ENCODE results near the gene ACACB. TPM values are rescaled to one million over a fixed set of nuclear protein-coding genes. Genes with fewer than 3 reads are reported as not detected.

ACACB gene
- total RNA-seq, 1 experiment from 2014 or later: 21.7 TPM

DNA sequence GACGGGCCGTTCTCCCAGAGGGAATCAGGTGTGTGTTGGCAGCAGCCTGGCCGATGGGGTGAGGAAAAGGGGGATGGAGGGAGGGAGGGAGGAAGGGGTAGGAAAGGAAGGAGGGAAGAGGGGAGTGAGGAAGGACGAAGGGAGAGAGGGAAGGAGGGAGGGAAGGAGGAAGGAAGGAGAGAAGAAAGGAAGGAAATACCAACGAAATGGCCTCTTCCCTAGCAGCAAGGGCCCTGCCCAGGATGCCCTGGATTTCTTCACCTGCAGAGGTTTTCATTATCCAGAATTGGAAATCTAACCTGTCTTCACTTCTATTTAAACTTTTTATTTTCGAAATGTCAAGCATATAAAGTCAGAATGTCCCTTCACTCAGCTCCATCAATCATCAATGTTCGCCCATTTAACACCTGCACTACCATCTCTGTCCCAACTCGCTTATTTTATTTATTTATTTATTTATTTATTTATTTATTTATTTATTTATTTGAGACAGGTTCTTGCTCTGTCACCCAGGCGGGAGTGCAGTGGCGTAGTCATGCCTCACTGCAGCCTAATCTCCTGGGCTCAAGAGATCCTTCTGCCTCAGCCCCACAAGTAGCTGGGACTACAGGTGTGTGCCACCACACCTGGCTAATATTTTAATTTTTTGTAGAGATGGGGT is 70.7 kb downstream of the ACACB start:
- no peak overlapping the region for H3K4me2 ChIP-seq (ENCODE audit: low read length)
- no peaks in the 10 kb centered on the region for H3K9me3 ChIP-seq (ENCODE audit: low read length)
- ATAC-seq (no peak), DNase-seq (no peak)
- no peaks in the 10 kb centered on the region for H3K79me2 ChIP-seq (ENCODE audit: low read length)
- H3K27ac ChIP-seq (ENCODE audit: low read length): no peak overlapping the region
- TF ChIP-seq, protein P1, sequence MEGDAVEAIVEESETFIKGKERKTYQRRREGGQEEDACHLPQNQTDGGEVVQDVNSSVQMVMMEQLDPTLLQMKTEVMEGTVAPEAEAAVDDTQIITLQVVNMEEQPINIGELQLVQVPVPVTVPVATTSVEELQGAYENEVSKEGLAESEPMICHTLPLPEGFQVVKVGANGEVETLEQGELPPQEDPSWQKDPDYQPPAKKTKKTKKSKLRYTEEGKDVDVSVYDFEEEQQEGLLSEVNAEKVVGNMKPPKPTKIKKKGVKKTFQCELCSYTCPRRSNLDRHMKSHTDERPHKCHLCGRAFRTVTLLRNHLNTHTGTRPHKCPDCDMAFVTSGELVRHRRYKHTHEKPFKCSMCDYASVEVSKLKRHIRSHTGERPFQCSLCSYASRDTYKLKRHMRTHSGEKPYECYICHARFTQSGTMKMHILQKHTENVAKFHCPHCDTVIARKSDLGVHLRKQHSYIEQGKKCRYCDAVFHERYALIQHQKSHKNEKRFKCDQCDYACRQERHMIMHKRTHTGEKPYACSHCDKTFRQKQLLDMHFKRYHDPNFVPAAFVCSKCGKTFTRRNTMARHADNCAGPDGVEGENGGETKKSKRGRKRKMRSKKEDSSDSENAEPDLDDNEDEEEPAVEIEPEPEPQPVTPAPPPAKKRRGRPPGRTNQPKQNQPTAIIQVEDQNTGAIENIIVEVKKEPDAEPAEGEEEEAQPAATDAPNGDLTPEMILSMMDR (conservative IDR thresholded peaks at IDR 0.05; ENCODE audit: low read depth, low read length): no peak
- H3K9ac ChIP-seq (ENCODE audit: low read length): no peak overlapping the region
- H3K36me3 ChIP-seq (ENCODE audit: low read depth, low read length): 0 out of 2 replicates have a peak, but pooled peaks cover 3% of the 10 kb centered on the region
- no peaks in the 10 kb centered on the region for H4K20me1 ChIP-seq (ENCODE audit: low read length)
- no TSS peak for BruUV-seq (replicated peaks)
- no peak overlapping the region for H2AFZ ChIP-seq (ENCODE audit: low read length)
- H3F3A ChIP-seq (ENCODE audit: low read length, unreplicated experiment): peaks cover 4% of the 10 kb centered on the region
- H3K4me3 ChIP-seq (ENCODE audit: low read length): no peak overlapping the region
- ChIA-PET CTCF (no interaction called here), POLR2A (ENCODE audit: unreplicated experiment) (interaction anchor here (0.6 kb wide), 1 partner anchor 162 kb away, joined by 5 read pairs; no protein-coding TSS in a partner anchor)
- H3K9me2 ChIP-seq (replicated peaks; ENCODE audit: low read length): no peaks in the 10 kb centered on the region
- peaks cover 15% of the 10 kb centered on the region for H3K4me1 ChIP-seq (ENCODE audit: insufficient read depth, low read length)
- intact Hi-C loops (cut with micrococcal nuclease): no loop called here
- no peaks in the 10 kb centered on the region for H3K27me3 ChIP-seq (ENCODE audit: low read length)

DNA sequence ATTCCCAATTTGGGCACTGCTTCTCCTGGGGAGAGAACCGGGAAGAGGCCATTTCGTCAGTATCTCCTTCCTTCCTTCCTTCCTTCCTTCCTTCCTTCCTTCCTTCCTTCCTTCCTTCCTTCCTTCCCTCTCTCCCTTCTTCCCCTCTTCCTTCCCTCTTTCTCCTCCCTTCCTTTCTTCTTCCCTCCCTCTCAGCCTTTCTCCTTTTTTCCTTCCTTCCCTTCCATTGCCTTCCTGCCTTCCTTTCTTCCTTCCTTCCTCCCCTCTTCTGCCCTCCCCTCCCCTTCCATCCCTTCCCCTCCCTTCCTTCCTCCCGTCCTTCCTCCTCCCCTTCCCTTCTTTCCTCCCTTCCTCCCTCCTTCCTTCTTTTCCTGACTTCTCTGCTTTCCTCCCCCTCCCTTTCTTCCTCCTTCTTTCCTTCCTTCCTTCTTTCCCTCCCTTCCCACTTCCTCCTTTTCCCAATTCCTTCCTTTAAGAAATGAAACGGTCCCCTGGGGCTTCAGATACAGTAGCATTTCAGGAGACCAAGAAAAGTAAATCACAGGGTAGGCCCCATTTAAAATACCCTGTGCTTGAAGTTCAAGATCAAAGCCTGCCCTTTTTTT is 71.8 kb downstream of the ACACB start:
- Histone ChIP-seq H3K36me3 (ENCODE audit: low read depth, low read length) (0 out of 2 replicates have a peak, but pooled peaks cover 3% of the 10 kb centered on the region), H3K9me3 (ENCODE audit: low read length) (no peaks in the 10 kb centered on the region), H3K4me2 (ENCODE audit: low read length) (no peak overlapping the region), H3K9ac (ENCODE audit: low read length) (no peak overlapping the region), H3K4me3 (ENCODE audit: low read length) (no peak overlapping the region), H4K20me1 (ENCODE audit: low read length) (no peaks in the 10 kb centered on the region), H3F3A (ENCODE audit: low read length, unreplicated experiment) (peaks cover 8% of the 10 kb centered on the region), H3K4me1 (ENCODE audit: insufficient read depth, low read length) (peaks cover 25% of the 10 kb centered on the region), H3K27me3 (ENCODE audit: low read length) (no peaks in the 10 kb centered on the region), H3K79me2 (ENCODE audit: low read length) (no peaks in the 10 kb centered on the region), H3K27ac (ENCODE audit: low read length) (no peak overlapping the region), H2AFZ (ENCODE audit: low read length) (no peak overlapping the region), H3K9me2 (replicated peaks; ENCODE audit: low read length) (no peaks in the 10 kb centered on the region)
- TF ChIP-seq, protein P1 (conservative IDR thresholded peaks at IDR 0.05; ENCODE audit: low read depth, low read length): no peak
- TF ChIP-seq EZH2 (IDR thresholded peaks at IDR 0.05; ENCODE audit: low read length, unreplicated experiment): no peak
- no peak for TF ChIP-seq EZH2phosphoT487 (IDR thresholded peaks at IDR 0.05; ENCODE audit: borderline replicate concordance, low read length)
- ChIA-PET CTCF (no interaction called here), POLR2A (ENCODE audit: unreplicated experiment) (no interaction called here)
- intact Hi-C loops (cut with micrococcal nuclease): no loop called here
- BruUV-seq (replicated peaks): no TSS peak
- no peak for DNase-seq
- ATAC-seq: no peak

DNA sequence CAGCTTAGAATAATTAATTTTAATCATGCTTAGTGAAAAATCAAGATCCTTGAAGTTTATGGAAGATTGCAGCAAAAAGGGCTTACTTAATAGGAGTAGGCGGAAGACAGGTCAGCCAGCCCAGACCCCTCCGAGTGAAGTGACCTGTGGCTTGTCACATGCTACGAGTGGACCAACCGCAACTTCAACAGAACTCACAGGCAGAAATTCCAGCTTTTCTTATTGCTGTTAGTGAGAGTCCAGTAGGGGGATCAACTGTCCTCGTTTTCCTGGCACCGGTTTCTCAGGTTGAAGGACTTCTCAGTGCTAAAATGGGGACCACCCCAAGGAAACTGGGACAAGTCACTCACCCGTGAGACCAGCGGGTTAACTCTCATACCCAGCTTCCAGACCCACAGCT is 72.9 kb downstream of the ACACB start:
- Histone ChIP-seq H2AFZ (ENCODE audit: low read length) (no peak overlapping the region), H3K27ac (ENCODE audit: low read length) (no peak overlapping the region), H3K4me2 (ENCODE audit: low read length) (no peak overlapping the region), H3K36me3 (ENCODE audit: low read depth, low read length) (peaks cover 8% of the 10 kb centered on the region), H3K9me2 (replicated peaks; ENCODE audit: low read length) (no peaks in the 10 kb centered on the region), H4K20me1 (ENCODE audit: low read length) (no peaks in the 10 kb centered on the region), H3K4me1 (ENCODE audit: insufficient read depth, low read length) (peaks cover 31% of the 10 kb centered on the region), H3K4me3 (ENCODE audit: low read length) (no peak overlapping the region), H3K79me2 (ENCODE audit: low read length) (no peaks in the 10 kb centered on the region), H3K9ac (ENCODE audit: low read length) (no peak overlapping the region), H3F3A (ENCODE audit: low read length, unreplicated experiment) (peaks cover 8% of the 10 kb centered on the region), H3K27me3 (ENCODE audit: low read length) (no peaks in the 10 kb centered on the region), H3K9me3 (ENCODE audit: low read length) (no peaks in the 10 kb centered on the region)
- ATAC-seq (no peak), DNase-seq (no peak)
- ChIA-PET CTCF (interaction anchor here (0.5 kb wide), 1 partner anchor 74 kb away, joined by 3 read pairs; no protein-coding TSS in a partner anchor), POLR2A (ENCODE audit: unreplicated experiment) (no interaction called here)
- TF ChIP-seq EZH2 (IDR thresholded peaks at IDR 0.05; ENCODE audit: low read length, unreplicated experiment): no peak
- no TSS peak for BruUV-seq (replicated peaks)
- intact Hi-C loops (cut with micrococcal nuclease): no loop called here
